ENCODE results near the gene VRK1.

The VRK1 gene

GRCh38 chr14:96909841-96910364 is 112.7 kb downstream of the VRK1 start:
- H3K9me3 ChIP-seq (replicated peaks; ENCODE audit: low read length): peaks cover 2% of the 10 kb centered on the region
- H3K27me3 ChIP-seq (ENCODE audit: control insufficient read depth, insufficient read depth, low read length): no peaks in the 10 kb centered on the region
- H3K9ac ChIP-seq (ENCODE audit: low read depth, low read length): no peak overlapping the region
- H3K4me3 ChIP-seq (ENCODE audit: low read length): no peak overlapping the region
- no peaks in the 10 kb centered on the region for H3K36me3 ChIP-seq (ENCODE audit: insufficient read depth, low read length)
- H3K4me1 ChIP-seq (ENCODE audit: control insufficient read depth, insufficient read depth, low read length): no peaks in the 10 kb centered on the region
- no peak overlapping the region for H3K4me2 ChIP-seq (ENCODE audit: low read length)

DNA sequence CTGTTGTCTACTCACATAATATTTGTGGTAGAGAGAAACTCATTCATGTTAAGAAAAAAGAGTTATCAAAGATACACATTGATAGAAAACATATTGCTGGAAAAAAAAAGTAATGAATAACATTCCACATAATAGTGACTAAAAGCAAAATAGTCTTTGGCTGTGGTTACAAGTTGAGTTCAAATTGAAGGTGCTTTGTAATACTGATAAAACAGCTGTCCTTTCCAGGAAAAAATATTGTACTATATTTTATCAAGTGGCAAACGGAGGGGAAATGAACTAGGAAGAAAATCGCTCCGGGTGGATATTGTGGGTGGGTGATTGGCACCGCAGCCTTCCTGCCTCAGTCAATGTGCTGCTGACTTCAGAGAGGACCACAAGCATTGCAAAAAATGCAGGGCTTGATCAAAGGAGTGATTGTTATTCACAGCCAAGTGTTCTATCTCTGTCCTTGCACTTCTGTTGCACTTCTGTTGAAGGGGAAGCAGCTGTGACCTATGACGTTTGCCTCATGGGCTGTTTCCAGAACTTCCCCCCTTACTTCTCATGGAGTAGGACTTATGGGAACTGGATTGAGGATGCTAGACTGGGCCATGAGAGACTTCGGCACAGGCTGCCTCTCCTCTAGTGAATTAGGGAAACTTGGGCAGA is 114.4 kb downstream of the VRK1 start:
- Histone ChIP-seq H3K4me3 (ENCODE audit: low read length) (no peak overlapping the region), H3K9ac (ENCODE audit: low read depth, low read length) (no peak overlapping the region), H3K36me3 (ENCODE audit: insufficient read depth, low read length) (no peaks in the 10 kb centered on the region), H3K27me3 (ENCODE audit: control insufficient read depth, insufficient read depth, low read length) (no peaks in the 10 kb centered on the region), H3K4me2 (ENCODE audit: low read length) (no peak overlapping the region), H3K4me1 (ENCODE audit: control insufficient read depth, insufficient read depth, low read length) (no peaks in the 10 kb centered on the region), H3K9me3 (replicated peaks; ENCODE audit: low read length) (peaks cover 2% of the 10 kb centered on the region)

- H3K9me3 ChIP-seq (replicated peaks; ENCODE audit: low read length): peaks cover 2% of the 10 kb centered on the region
- no peak overlapping the region for H3K4me2 ChIP-seq (ENCODE audit: low read length)
- no peaks in the 10 kb centered on the region for H3K27me3 ChIP-seq (ENCODE audit: control insufficient read depth, insufficient read depth, low read length)
- H3K4me3 ChIP-seq (ENCODE audit: low read length): no peak overlapping the region
- H3K9ac ChIP-seq (ENCODE audit: low read depth, low read length): no peak overlapping the region
- H3K36me3 ChIP-seq (ENCODE audit: insufficient read depth, low read length): no peaks in the 10 kb centered on the region
- H3K4me1 ChIP-seq (ENCODE audit: control insufficient read depth, insufficient read depth, low read length): no peaks in the 10 kb centered on the region
Observed at GRCh38 chr14:96914571-96915128, 117.5 kb downstream of the VRK1 start.

DNA sequence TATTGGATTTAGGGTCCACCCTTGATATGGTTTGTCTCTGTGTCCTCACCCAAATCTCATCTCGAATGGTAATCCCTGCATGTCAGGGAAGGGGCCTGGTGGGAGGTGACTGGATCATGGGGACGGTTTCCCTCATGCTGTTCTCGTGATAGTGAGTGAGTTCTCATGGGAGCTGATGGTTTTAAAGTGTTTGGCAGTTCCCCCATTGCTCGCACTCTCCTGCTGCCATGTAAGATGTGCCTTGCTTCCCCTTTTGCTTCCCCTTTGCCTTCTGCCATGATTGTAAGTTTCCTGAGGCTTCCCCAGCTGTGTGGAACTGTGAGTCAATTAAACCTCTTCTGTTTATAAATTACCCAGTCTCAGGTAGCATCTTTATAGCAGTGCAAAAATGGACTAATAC is 118.3 kb downstream of the VRK1 start:
- H3K27me3 ChIP-seq (ENCODE audit: control insufficient read depth, insufficient read depth, low read length): no peaks in the 10 kb centered on the region
- no peaks in the 10 kb centered on the region for H3K4me1 ChIP-seq (ENCODE audit: control insufficient read depth, insufficient read depth, low read length)
- H3K4me2 ChIP-seq (ENCODE audit: low read length): no peak overlapping the region
- H3K4me3 ChIP-seq (ENCODE audit: low read length): no peak overlapping the region
- no peaks in the 10 kb centered on the region for H3K9me3 ChIP-seq (replicated peaks; ENCODE audit: low read length)
- H3K36me3 ChIP-seq (ENCODE audit: insufficient read depth, low read length): no peaks in the 10 kb centered on the region
- H3K9ac ChIP-seq (ENCODE audit: low read depth, low read length): no peak overlapping the region

DNA sequence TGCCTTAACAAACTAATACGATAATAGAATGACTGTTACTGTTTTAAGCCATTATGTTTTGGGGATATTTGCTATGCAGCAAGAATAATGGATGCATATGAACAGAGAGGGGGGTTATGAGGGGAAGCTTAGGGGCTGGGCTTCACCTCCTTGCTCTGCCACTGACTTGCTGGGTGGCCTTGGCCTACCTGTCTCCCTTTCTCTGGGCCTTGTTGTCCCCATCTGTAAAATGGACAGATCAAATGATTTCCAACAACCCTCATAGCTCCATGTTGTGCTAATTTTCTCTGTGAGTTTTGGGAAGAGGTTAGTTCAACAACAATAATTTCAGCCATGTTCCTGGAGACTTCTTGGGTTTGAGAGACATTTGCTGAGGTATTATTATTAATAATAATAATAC is 119.6 kb downstream of the VRK1 start:
- no peaks in the 10 kb centered on the region for H3K36me3 ChIP-seq (ENCODE audit: insufficient read depth, low read length)
- no peaks in the 10 kb centered on the region for H3K27me3 ChIP-seq (ENCODE audit: control insufficient read depth, insufficient read depth, low read length)
- H3K4me1 ChIP-seq (ENCODE audit: control insufficient read depth, insufficient read depth, low read length): no peaks in the 10 kb centered on the region
- no peaks in the 10 kb centered on the region for H3K9me3 ChIP-seq (replicated peaks; ENCODE audit: low read length)
- no peak overlapping the region for H3K4me3 ChIP-seq (ENCODE audit: low read length)
- H3K4me2 ChIP-seq (ENCODE audit: low read length): no peak overlapping the region
- H3K9ac ChIP-seq (ENCODE audit: low read depth, low read length): no peak overlapping the region

- no peak overlapping the region for H3K4me3 ChIP-seq (ENCODE audit: low read length)
- no peaks in the 10 kb centered on the region for H3K27me3 ChIP-seq (ENCODE audit: control insufficient read depth, insufficient read depth, low read length)
- H3K4me1 ChIP-seq (ENCODE audit: control insufficient read depth, insufficient read depth, low read length): no peaks in the 10 kb centered on the region
- no peaks in the 10 kb centered on the region for H3K36me3 ChIP-seq (ENCODE audit: insufficient read depth, low read length)
- H3K9me3 ChIP-seq (replicated peaks; ENCODE audit: low read length): no peaks in the 10 kb centered on the region
- no peak overlapping the region for H3K9ac ChIP-seq (ENCODE audit: low read depth, low read length)
- no peak overlapping the region for H3K4me2 ChIP-seq (ENCODE audit: low read length)
Observed at GRCh38 chr14:96917442-96917963, 120.3 kb downstream of the VRK1 start.

DNA sequence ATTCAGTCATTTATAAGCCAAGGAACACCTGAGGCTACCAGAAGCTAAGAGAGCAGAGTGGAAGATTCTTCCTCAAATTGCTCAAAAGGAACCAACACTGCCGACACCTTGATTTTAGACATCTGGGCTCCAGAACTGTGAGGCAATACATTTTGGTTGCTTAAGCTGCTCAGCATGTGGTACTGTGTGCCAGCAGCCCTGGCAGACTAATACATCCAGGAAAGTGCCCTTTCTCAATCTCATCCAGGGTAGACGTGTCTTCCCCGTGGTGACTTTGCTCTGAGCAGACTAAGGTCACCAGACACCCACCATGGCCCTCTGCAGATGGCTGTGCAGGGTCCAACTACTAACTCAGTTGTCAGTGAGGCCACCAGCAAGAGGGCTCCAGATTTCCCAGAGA is 122.8 kb downstream of the VRK1 start:
- H3K4me3 ChIP-seq (ENCODE audit: low read length): no peak overlapping the region
- H3K9ac ChIP-seq (ENCODE audit: low read depth, low read length): no peak overlapping the region
- no peak overlapping the region for H3K4me2 ChIP-seq (ENCODE audit: low read length)
- no peaks in the 10 kb centered on the region for H3K27me3 ChIP-seq (ENCODE audit: control insufficient read depth, insufficient read depth, low read length)
- no peaks in the 10 kb centered on the region for H3K9me3 ChIP-seq (replicated peaks; ENCODE audit: low read length)
- H3K36me3 ChIP-seq (ENCODE audit: insufficient read depth, low read length): no peaks in the 10 kb centered on the region
- H3K4me1 ChIP-seq (ENCODE audit: control insufficient read depth, insufficient read depth, low read length): no peaks in the 10 kb centered on the region

DNA sequence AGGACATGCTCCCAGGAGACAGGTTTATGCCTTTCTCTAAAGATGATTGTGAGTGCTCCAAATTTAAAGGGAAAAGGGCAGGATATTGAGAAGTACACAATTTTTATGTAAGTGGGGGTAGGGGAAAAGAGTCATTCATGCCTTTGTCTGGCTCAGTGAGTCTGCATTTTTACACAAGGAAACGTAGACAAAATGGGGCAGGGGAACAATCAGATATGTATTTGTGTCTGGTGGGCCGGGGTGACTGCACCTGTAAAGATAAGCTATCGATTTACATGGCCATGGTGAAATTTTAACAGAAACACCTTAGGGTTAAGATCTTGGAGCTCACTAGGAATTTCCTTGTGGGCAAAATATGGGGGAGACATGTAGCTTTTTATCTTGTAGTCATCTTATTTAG is 123.6 kb downstream of the VRK1 start:
- no peaks in the 10 kb centered on the region for H3K4me1 ChIP-seq (ENCODE audit: control insufficient read depth, insufficient read depth, low read length)
- no peak overlapping the region for H3K4me3 ChIP-seq (ENCODE audit: low read length)
- H3K4me2 ChIP-seq (ENCODE audit: low read length): no peak overlapping the region
- H3K36me3 ChIP-seq (ENCODE audit: insufficient read depth, low read length): no peaks in the 10 kb centered on the region
- H3K27me3 ChIP-seq (ENCODE audit: control insufficient read depth, insufficient read depth, low read length): no peaks in the 10 kb centered on the region
- no peak overlapping the region for H3K9ac ChIP-seq (ENCODE audit: low read depth, low read length)
- H3K9me3 ChIP-seq (replicated peaks; ENCODE audit: low read length): no peaks in the 10 kb centered on the region

- no peak overlapping the region for H3K9ac ChIP-seq (ENCODE audit: low read depth, low read length)
- no peaks in the 10 kb centered on the region for H3K36me3 ChIP-seq (ENCODE audit: insufficient read depth, low read length)
- no peaks in the 10 kb centered on the region for H3K4me1 ChIP-seq (ENCODE audit: control insufficient read depth, insufficient read depth, low read length)
- no peak overlapping the region for H3K4me3 ChIP-seq (ENCODE audit: low read length)
- H3K27me3 ChIP-seq (ENCODE audit: control insufficient read depth, insufficient read depth, low read length): no peaks in the 10 kb centered on the region
- no peaks in the 10 kb centered on the region for H3K9me3 ChIP-seq (replicated peaks; ENCODE audit: low read length)
- no peak overlapping the region for H3K4me2 ChIP-seq (ENCODE audit: low read length)
Observed at GRCh38 chr14:96922986-96923385, 125.8 kb downstream of the VRK1 start.

DNA sequence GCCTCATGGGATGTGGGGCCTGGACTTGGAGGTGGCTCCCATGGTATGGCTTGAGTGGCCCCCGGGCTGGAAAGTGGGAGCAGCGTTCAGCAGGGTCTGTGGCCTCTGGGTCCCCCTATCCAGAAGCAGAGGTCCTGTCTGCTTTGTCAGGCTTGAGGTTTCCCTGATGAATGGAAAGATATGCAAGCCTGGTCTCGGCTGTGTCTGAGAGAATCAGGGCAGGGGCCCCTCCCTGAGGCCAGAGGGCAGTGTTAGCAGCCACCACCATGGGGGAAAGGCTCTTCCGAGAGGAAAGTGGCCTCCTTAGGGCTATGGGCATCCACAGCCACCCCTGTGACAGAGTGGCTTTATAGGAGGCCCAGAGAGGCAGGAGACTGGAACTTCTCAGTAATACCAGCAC is 128.2 kb downstream of the VRK1 start:
- H3K4me2 ChIP-seq (ENCODE audit: low read length): no peak overlapping the region
- no peaks in the 10 kb centered on the region for H3K9me3 ChIP-seq (replicated peaks; ENCODE audit: low read length)
- H3K9ac ChIP-seq (ENCODE audit: low read depth, low read length): no peak overlapping the region

DNA sequence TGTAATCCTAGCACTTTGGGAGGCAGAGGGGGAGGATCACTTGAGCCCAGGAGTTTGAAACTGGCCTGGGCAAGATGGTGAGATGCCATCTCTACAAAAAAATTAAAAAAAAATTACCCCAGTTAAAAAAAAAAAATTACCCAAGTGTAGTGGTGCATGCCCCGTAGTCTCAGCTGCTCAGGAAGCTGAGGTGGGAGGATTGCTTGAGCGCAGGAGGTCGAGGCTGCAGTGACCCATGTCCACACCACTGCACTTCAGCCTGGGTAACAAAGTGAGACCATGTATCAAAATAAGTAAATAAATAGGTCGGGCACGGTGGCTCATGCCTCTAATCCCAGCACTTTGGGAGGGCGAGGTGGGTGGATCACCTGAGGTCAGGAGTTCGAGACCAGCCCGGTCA is 128.8 kb downstream of the VRK1 start:
- H3K9me3 ChIP-seq (replicated peaks; ENCODE audit: low read length): no peaks in the 10 kb centered on the region
- H3K36me3 ChIP-seq (ENCODE audit: insufficient read depth, low read length): no peaks in the 10 kb centered on the region
- H3K9ac ChIP-seq (ENCODE audit: low read depth, low read length): no peak overlapping the region
- no peak overlapping the region for H3K4me2 ChIP-seq (ENCODE audit: low read length)
- no peaks in the 10 kb centered on the region for H3K27me3 ChIP-seq (ENCODE audit: control insufficient read depth, insufficient read depth, low read length)
- no peaks in the 10 kb centered on the region for H3K4me1 ChIP-seq (ENCODE audit: control insufficient read depth, insufficient read depth, low read length)
- H3K4me3 ChIP-seq (ENCODE audit: low read length): no peak overlapping the region

More for the DNA sequence above, 128.2 kb downstream of the VRK1 start:
- Histone ChIP-seq H3K27me3 (ENCODE audit: control insufficient read depth, insufficient read depth, low read length) (no peaks in the 10 kb centered on the region), H3K4me1 (ENCODE audit: control insufficient read depth, insufficient read depth, low read length) (no peaks in the 10 kb centered on the region), H3K36me3 (ENCODE audit: insufficient read depth, low read length) (no peaks in the 10 kb centered on the region), H3K4me3 (ENCODE audit: low read length) (no peak overlapping the region)

All from skeletal muscle satellite cell (primary cell).